HL-60 (cell line): ENCODE measurements around the gene VSTM2B.

Source experiments
- CTCF ChIP-seq: IDR thresholded peaks from one replicate; pipeline ENCODE4 v1.5.1; 2011; ENCODE audit warnings: low read length, control low read depth, inconsistent platforms; ENCODE audit not compliant: insufficient read depth
- REST ChIP-seq: IDR thresholded peaks from 2 replicates; pipeline ENCODE4 v1.6.1; 2012; ENCODE audit warnings: low read depth; ENCODE audit not compliant: insufficient replicate concordance

GRCh38 chr19:29521291-29522075 lies 4.3 kb upstream of the VSTM2B start:
- no peak for TF ChIP-seq REST
- no peak for TF ChIP-seq CTCF
